ENCODE measurements around the gene ACTRT1.

Gene ACTRT1

GRCh38 chrX:128052303-128052702 is at the start of gene ACTRT1:
Gene ACTRT1 (minus strand): TSS chrX:128052403. CDS start chrX:128052206, 197 bp downstream.
- DNase-seq: no peak

GRCh38 chrX:128078545-128078944 is 26.3 kb upstream of the ACTRT1 start:
- no peak for DNase-seq

GRCh38 chrX:128057421-128057820 is 5.2 kb upstream of the ACTRT1 start:
- DNase-seq: no peak

- DNase-seq: no peak
Observed at GRCh38 chrX:128051526-128051925, 677 bp downstream of the ACTRT1 start.

GRCh38 chrX:128035318-128035717 is 16.9 kb downstream of the ACTRT1 start:
- no peak for DNase-seq

- no peak for DNase-seq
Observed at GRCh38 chrX:128021566-128021965, 30.6 kb downstream of the ACTRT1 start.

- DNase-seq: no peak
Observed at GRCh38 chrX:128020701-128021100, 31.5 kb downstream of the ACTRT1 start.

- no peak for DNase-seq
Observed at GRCh38 chrX:128019218-128019617, 33.0 kb downstream of the ACTRT1 start.

GRCh38 chrX:128012015-128012414 is 40.2 kb downstream of the ACTRT1 start:
- DNase-seq: no peak

- DNase-seq: no peak
Observed at GRCh38 chrX:128007882-128008281, 44.3 kb downstream of the ACTRT1 start.
